OCI-LY3 (cell line): ENCODE measurements around the gene IFI6.

Source experiments
- EZH2phosphoT487 ChIP-seq: fragments of 200-600 bp; shearing (Covaris generic); IDR thresholded peaks from 2 replicates; pipeline ENCODE4 v1.6.1; 2018; ENCODE audit warnings: antibody characterized with exemption, mixed run types, low read depth
- TF ChIP-seq, protein P1 (sequence below): fragments of 200-600, 300-600 bp; sonication (generic); IDR thresholded peaks from 2 replicates; pipeline ENCODE4 v1.5.1; 2014; ENCODE audit warnings: antibody characterized with exemption, low read length, low read depth

DNA sequence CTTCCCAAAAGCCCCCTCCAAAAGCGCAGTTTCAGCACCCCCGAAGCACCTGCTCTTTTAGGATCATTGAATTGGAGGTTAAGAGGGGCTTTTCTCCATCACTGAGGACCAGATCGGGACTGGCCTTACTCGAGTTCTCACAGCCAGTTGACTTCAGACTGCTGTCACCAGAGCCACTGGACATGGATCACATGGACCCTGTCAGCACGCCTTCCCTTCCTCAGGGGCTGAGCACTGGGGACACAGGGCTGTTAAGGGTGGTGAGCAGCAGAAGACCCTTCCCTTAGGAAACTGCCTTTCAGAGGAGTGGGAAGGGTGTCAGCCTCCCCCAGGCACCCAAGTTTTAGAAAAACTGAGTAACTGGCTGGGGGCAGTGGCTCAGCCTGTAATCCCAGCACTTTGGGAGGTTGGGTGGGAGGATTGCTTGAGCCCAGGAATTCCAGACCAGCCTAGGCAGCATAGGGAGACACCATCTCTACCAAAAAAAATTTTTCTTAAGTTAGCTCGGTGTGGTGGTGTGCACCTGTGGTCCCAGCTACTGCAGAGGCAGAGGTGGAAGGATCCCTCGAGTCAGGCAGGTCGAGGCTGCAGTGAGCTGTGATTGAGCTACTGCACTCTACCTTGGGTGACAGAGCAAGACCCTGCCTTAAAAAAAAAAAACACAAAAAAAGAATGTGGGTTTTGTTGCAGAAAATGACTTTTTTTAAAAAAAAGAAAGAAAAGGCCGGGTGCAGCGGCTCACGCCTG, 36.4 kb downstream of the IFI6 start:
- TF ChIP-seq, protein P1, sequence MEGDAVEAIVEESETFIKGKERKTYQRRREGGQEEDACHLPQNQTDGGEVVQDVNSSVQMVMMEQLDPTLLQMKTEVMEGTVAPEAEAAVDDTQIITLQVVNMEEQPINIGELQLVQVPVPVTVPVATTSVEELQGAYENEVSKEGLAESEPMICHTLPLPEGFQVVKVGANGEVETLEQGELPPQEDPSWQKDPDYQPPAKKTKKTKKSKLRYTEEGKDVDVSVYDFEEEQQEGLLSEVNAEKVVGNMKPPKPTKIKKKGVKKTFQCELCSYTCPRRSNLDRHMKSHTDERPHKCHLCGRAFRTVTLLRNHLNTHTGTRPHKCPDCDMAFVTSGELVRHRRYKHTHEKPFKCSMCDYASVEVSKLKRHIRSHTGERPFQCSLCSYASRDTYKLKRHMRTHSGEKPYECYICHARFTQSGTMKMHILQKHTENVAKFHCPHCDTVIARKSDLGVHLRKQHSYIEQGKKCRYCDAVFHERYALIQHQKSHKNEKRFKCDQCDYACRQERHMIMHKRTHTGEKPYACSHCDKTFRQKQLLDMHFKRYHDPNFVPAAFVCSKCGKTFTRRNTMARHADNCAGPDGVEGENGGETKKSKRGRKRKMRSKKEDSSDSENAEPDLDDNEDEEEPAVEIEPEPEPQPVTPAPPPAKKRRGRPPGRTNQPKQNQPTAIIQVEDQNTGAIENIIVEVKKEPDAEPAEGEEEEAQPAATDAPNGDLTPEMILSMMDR = no peak
- no peak for TF ChIP-seq EZH2phosphoT487
